HEK293T (cell line): ENCODE data around the gene NPHS2.
A peak's percentile ranks its signal among the peaks of the same experiment; 100 is the strongest.

ENCODE experiments used
- CTCF ChIA-PET: fragments of 350-600 bp; formaldehyde crosslinking; extraction: SDS; loops from one replicate; lab custom pipeline; 2021; ENCODE audit warnings: antibody characterized with exemption, inconsistent platforms; lab: Yijun Ruan, JAX
- POLR2A ChIA-PET: fragments of 350-600 bp; formaldehyde crosslinking; extraction: SDS; loops from one replicate; lab custom pipeline; 2020; ENCODE audit warnings: antibody characterized with exemption, inconsistent platforms; lab: Yijun Ruan, JAX
- DNase-seq: peaks from one replicate; pipeline ENCODE4 v3.0.0; 2012; ENCODE audit warnings: mixed read lengths; ENCODE audit errors: extremely low spot score
- ARNT ChIP-seq: fragments of 450-650 bp; IDR thresholded peaks from 2 replicates; pipeline ENCODE4 v1.6.1; 2017; ENCODE audit warnings: mild to moderate bottlenecking
- BHLHE40 ChIP-seq: fragments of 450-650 bp; IDR thresholded peaks from 2 replicates; pipeline ENCODE4 v1.6.1; 2016; ENCODE audit warnings: mild to moderate bottlenecking, moderate library complexity, borderline replicate concordance
- CTBP1 ChIP-seq: fragments of 450-650 bp; IDR thresholded peaks from 2 replicates; pipeline ENCODE4 v1.6.1; 2016; ENCODE audit warnings: borderline replicate concordance
- ELF4 ChIP-seq: fragments of 450-650 bp; IDR thresholded peaks from 2 replicates; pipeline ENCODE4 v1.6.1; 2017; ENCODE audit warnings: antibody characterized with exemption
- FOXA1 ChIP-seq: fragments of 450-650 bp; IDR thresholded peaks from 2 replicates; pipeline ENCODE4 v1.6.1; 2016; ENCODE audit warnings: mild to moderate bottlenecking
- FOXK2 ChIP-seq: fragments of 450-650 bp; IDR thresholded peaks from 2 replicates; pipeline ENCODE4 v1.6.1; 2016; ENCODE audit warnings: mild to moderate bottlenecking
- FOXM1 ChIP-seq: fragments of 450-650 bp; IDR thresholded peaks from 2 replicates; pipeline ENCODE4 v1.6.1; 2017; ENCODE audit warnings: mild to moderate bottlenecking, borderline replicate concordance
- HDGF ChIP-seq: fragments of 450-650 bp; IDR thresholded peaks from 2 replicates; pipeline ENCODE4 v1.6.1; 2017; ENCODE audit warnings: antibody characterized with exemption, borderline replicate concordance
- L3MBTL2 ChIP-seq: fragments of 450-650 bp; conservative IDR thresholded peaks from 2 replicates; pipeline ENCODE4 v1.6.1; 2016; ENCODE audit warnings: mild to moderate bottlenecking
- LEF1 ChIP-seq: fragments of 450-650 bp; IDR thresholded peaks from 2 replicates; pipeline ENCODE4 v1.6.1; 2017; ENCODE audit warnings: mild to moderate bottlenecking, borderline replicate concordance
- NFRKB ChIP-seq: fragments of 450-650 bp; IDR thresholded peaks from 2 replicates; pipeline ENCODE4 v1.6.1; 2016; ENCODE audit warnings: mild to moderate bottlenecking, moderate library complexity
- SP1 ChIP-seq: fragments of 450-650 bp; IDR thresholded peaks from 2 replicates; pipeline ENCODE4 v1.6.1; 2017
- SUZ12 ChIP-seq: fragments of 450-650 bp; IDR thresholded peaks from 2 replicates; pipeline ENCODE4 v1.6.1; 2016; ENCODE audit warnings: mild to moderate bottlenecking
- TARDBP ChIP-seq: fragments of 450-650 bp; IDR thresholded peaks from 2 replicates; pipeline ENCODE4 v1.6.1; 2016
- ZNF384 ChIP-seq: fragments of 450-650 bp; IDR thresholded peaks from 2 replicates; pipeline ENCODE4 v1.6.1; 2016
- TF ChIP-seq, protein P1 (sequence below): fragments of 450-650 bp; IDR thresholded peaks from 2 replicates; pipeline ENCODE4 v1.6.1; 2016

The NPHS2 gene

DNA sequence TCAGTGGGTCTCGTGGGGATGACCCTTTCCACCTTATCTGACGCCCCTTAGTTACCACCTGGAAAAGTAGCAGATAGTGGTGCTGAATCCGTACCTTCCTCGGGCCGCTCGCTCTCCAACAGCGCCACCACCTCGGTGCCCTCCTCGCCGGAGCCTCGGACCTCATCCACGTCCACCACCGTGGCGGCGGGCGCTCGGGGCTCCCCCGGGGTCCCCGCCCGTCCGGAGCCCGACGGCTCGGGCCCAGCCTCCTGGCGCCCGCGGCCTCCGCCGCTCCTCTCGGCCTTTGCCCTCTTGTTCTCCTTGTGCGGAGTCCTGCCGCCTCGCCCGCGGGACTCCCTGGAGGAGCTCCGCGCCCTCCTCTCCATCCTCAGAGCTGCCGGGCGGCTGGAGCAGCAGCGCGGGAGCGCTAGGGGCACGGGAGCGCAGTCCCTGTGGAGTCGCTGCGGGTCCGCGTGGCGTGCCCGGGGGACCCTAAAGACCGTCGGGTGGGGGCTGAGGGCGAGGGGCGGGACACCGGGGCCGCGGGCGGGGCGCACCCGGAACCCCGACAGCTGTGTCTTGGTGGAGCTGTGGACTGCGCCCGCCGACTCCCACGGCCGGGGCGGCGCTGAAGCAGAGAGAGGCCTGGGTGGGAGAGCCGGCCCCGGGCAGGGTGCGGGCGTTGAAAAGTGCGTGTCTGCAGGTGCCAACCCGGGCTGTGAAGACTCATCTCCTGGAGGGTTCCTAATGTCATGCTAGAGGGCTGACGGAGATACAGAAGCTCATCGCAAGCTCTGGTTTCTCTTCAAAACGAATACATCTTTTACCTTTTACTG lies at the start of gene NPHS2:
TSS of gene NPHS2 (minus strand) at position 452 of the 818 bp plus-strand sequence. CDS start at position 368, 84 bp downstream.
- CTCF ChIA-PET: no interaction called here
- DNase-seq: no peak
- no peak for TF ChIP-seq SP1
- TF ChIP-seq ARNT: no peak
- TF ChIP-seq L3MBTL2: no peak
- TF ChIP-seq BHLHE40: no peak
- no peak for TF ChIP-seq LEF1
- TF ChIP-seq ZNF384: no peak
- TF ChIP-seq ELF4: no peak
- no peak for TF ChIP-seq TARDBP
- no peak for TF ChIP-seq SUZ12
- TF ChIP-seq NFRKB: no peak
- TF ChIP-seq, protein P1, sequence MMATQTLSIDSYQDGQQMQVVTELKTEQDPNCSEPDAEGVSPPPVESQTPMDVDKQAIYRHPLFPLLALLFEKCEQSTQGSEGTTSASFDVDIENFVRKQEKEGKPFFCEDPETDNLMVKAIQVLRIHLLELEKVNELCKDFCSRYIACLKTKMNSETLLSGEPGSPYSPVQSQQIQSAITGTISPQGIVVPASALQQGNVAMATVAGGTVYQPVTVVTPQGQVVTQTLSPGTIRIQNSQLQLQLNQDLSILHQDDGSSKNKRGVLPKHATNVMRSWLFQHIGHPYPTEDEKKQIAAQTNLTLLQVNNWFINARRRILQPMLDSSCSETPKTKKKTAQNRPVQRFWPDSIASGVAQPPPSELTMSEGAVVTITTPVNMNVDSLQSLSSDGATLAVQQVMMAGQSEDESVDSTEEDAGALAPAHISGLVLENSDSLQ: no peak
- no peak for TF ChIP-seq FOXA1
- no peak for TF ChIP-seq FOXM1
- TF ChIP-seq CTBP1: no peak
- TF ChIP-seq HDGF: no peak
- POLR2A ChIA-PET: no interaction called here

DNA sequence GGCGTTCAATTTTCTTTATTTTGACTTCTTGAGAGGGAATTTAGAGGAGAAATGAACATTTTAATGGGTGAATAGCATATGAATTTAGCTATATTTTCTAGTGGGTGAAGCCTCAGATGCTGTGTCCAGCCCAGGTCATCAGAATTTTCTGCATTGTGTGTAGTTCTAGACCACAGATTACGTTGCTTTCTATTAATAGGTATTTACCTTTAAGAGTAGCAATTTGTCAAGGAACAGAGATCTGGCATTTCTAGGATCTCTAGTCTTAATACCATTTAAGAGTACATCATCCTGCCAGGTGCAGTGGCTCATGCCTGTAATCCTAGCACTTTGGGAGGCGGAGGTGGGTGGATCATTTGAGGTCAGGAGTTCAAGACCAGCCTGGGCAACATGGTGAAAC lies 36.6 kb upstream of the NPHS2 start:
- ChIA-PET CTCF (no interaction called here), POLR2A (no interaction called here)
- no peak for TF ChIP-seq FOXM1
- TF ChIP-seq NFRKB: no peak
- TF ChIP-seq ARNT: no peak
- no peak for DNase-seq

DNA sequence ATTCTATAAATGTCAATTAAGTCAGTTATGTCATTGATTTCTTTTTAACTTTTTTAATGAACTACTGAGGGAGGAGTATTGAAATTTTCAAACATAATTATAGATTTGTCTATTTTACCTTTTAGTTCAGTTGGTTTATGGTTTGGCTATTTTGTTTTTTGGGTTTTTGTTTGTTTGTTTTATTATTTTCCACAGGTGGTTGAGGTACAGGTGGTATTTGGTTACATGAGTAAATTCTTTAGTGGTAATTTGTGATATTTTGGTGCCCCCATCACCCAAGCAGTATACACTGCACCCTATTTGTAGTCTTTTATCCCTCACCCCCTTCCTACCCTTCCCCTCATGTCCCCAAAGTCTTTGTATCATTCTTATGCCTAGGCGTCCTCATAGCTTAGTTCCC lies 25.3 kb upstream of the NPHS2 start:
- DNase-seq: no peak
- ChIA-PET POLR2A (no interaction called here), CTCF (no interaction called here)
- TF ChIP-seq ARNT (no peak), FOXA1 (no peak), L3MBTL2 (no peak), FOXM1 (no peak), SP1 (no peak), SUZ12 (no peak), LEF1 (no peak), CTBP1 (no peak), BHLHE40 (no peak), ELF4 (no peak), NFRKB (no peak), TARDBP (no peak), ZNF384 (no peak), FOXK2 (no peak), HDGF (no peak)
- TF ChIP-seq, protein P1: no peak

DNA sequence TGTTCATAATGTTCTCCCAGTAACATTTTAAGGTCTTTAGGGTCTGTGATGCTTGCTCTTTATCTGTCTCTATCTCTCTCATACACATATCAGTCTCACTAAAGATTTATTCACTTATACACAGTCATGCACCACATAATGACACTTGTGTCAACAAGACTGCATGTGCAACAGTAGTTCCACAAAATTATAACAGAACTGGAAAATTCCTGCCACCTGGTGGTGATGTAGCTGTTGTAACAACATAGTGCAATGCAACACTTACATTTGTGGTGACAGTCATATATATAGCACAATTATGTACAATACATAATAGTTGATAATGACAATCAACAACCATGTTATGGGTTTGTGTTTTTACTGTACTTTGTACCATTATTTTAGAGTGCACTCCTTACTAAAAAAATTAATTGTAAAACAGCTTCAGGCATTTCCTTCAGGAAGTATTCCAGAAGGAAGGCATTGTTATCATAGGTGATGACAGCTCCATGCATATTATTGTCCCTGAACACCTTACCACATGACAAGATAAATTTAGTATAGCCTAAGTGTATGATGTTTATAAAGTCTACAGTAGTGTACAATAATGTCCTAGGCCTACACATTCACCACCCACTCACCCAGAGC lies 24.0 kb upstream of the NPHS2 start:
- POLR2A ChIA-PET: no interaction called here

DNA sequence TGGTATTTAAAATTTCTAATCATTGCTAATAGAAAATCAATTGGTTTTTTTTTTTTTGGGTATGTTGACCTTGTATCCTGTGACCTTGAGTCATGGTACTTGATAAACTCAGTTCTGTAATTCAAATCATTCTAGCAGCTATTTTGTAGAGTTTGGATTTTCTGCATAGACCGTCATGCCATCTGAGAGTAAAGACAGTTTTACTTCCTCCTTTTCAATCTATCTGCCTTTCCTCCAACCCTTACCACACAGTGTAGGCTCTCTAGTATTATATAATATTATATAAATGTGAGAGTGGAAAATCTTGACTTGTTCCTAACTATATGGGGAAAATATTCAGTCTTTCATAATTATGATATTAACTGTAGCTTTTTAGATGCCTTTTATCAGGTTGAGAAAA lies 22.9 kb upstream of the NPHS2 start:
- CTCF ChIA-PET: interaction anchor here (0.6 kb wide), 1 partner anchor 46 kb away, joined by 4 read pairs; no protein-coding TSS in a partner anchor
- POLR2A ChIA-PET: no interaction called here
- TF ChIP-seq L3MBTL2 (no peak), CTBP1 (no peak), FOXK2 (no peak), LEF1 (no peak)
- no peak for DNase-seq

More for the DNA sequence above, 24.0 kb upstream of the NPHS2 start:
- CTCF ChIA-PET: interaction anchor here (0.6 to 1.2 kb wide), 4 partner anchors 13 to 348 kb away, joined by 3 to 5 read pairs (median 3); no protein-coding TSS in a partner anchor
- peak; percentile 41 for DNase-seq
- TF ChIP-seq FOXK2: 0 out of 2 replicates have a peak, but pooled peaks have one; percentile 38
- TF ChIP-seq CTBP1: no peak
- TF ChIP-seq ARNT: no peak
- TF ChIP-seq TARDBP: no peak
- no peak for TF ChIP-seq ZNF384
- no peak for TF ChIP-seq L3MBTL2
- TF ChIP-seq, protein P1: 0 out of 2 replicates have a peak, but pooled peaks have one; percentile 35
